Inflammatory macrophage (primary cell): Measurements from ENCODE around the gene S100A2.

Experiments used
- DNase-seq, 2 donors: peaks; one replicate each; pipeline ENCODE4 v3.0.0-alpha.2; 2020 to 2022
- total RNA-seq, 18 experiments: gene quantifications; one replicate each; lab custom pipeline; 2026; ENCODE audit warnings: mixed read lengths in 6 of 18, inconsistent platforms in 2 of 18; lab: John Stamatoyannopoulos, UW

S100A2 gene
- total RNA-seq = 0.16 to 1.6 (median 0.64) reads per million in 18 experiments

DNA sequence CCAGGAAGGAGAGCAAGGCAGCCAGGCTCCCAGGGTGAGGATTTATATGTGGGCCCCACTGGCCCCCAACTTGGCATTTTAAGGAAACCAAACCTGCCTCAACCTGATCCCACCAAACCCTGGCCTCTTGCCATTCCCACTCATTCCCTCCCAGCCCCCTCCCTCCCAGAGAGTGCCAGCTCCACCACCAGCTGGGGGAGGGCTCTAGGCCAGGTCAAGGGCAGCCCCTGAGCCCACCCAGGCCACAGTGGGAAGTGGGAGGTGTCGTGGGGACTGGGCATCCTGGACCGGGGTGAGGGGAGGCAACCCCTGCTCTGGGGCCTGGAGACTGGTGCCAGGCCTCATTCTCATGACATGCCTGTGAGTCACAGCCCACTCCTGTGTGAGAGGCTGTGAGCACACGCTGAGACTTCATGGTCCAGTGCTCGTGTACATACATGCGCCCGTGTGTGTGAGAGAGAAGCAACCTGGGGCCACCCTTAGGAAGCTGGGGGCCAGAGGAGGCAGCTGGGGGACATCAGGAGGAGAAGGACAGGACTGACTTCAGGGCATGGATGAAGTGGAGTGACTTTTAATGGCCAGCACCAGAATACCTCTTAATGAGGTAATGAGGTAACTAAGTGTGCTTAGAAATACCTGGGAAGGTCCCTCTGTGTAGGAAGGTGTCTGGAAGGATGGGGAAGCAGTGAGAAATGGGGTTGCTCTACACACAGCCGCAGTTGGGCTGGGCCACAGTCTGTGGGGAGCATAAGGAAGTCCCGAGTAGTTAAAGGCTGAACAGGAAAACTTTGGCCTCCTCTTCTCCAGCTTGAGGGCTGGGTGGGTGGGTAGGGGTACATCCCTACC lies at the start of gene S100A2:
S100A2 (minus strand) TSS at position 316 of the 846 bp plus-strand sequence. CDS start 1,967 bp downstream, outside the sequence.
- peak; percentile 69 to 82 for DNase-seq

DNA sequence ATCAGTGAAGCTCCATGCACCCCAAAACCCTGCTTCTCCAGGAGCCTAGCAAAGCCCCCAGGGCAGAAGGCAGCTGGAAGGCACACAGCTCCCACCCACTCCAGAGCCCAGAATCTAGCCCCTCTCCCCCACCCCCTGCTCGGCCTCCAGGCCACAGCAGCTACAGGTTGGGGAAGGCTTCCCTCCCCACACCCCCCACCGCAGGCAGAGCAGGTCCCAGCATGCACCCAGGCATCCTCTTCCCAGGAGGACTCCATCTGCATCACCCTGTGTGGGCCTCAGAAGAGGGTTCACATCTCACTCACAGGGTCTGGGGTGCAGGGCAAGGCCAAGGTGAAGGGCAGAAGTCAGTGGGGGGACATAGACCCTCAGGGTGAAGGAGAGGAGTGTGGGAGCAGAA lies 49.8 kb upstream of the S100A2 start:
- DNase-seq = no peak

DNA sequence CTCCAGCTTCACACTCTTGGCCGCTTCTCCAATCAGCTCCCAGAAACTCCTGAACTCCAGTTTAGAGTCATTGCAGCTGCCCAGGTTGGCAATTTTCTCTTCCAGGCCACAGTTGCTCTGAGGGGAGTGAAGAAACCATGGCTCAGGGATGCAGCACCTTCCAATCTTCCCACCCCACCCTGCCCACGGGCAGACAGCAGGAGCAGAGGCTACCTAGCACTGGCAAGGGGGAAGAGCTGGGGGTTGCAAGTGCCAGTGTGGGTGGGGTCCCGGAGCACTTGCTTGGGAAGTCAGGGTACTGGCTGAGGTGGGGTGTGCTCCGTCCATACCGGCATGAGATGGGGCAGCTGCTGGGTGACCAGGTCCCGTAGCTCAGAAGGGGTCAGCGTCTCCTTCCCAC lies 49.3 kb upstream of the S100A2 start:
- no peak for DNase-seq

DNA sequence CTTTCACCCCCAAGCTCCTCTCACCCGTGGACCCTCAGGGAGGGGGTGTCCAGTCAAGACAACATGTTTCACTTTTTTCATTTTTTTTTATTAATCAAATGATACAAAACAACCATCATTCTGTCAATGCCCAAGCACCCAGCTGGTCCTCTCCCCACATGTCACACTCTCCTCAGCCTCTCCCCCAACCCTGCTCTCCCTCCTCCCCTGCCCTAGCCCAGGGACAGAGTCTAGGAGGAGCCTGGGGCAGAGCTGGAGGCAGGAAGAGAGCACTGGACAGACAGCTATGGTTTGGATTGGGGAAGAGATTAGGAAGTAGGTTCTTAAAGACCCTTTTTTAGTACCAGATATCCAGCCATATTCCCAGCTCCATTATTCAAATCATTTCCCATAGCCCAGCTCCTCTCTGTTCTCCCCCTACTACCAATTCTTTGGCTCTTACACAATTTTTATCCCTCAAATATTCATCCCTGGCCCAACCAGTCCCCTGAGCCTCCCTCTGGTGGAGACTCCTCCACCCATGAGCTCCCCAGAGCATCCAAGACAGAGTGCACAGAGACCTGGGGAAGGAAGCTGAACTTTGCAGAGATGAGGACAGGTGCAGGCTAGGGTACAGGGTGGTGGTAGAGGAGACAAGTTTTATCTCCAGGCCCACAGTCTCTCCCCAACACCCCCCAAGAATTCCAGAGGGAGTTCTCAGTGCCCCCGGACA lies 48.7 kb upstream of the S100A2 start:
- no peak for DNase-seq

DNA sequence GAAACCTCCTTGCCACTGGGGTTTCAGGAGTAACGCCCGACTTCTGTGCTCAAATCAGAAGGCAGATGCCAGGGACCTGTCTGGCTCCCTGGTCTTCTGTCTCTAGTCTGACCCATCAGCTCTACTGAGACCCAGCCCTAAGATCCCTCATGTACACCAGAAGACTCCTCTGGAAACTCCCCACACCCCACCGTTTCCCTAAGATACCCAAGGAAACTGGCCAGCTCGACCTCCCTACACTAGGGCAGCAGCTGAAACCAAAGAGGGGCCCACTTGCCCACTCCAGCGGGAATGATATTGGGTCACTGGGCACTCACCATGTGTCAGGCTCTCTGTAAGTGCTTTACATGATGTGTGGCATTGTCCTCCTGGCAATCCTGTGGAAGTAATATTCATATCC lies 47.8 kb upstream of the S100A2 start:
- no peak for DNase-seq

DNA sequence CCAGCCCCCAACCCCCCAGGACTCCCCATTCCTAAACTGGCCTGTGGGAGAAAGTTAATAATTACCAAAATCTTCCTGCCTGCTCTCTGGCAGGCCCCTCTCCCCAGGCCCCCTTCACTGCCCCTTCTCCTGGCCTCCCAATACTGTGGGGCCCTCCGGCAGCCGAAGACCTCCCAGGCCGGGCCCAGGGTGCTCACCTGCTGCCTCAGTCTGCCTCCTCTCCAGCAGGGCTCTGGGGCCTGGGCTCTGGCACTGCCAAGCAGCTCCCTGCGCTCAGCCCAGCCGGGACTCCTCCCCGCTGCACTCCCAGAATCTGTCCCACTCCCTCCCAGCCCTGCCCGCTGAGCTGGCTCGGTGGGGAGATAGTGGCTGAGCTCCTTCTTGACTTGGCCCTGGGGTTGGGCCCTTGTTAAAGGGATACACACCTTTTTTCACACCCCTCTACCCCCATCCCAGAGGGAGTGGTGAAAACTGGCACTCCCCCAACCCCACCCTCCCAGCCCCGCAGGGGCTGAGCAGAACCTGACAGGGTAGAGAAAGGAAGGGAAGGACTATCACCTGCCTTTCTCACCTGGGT lies 47.2 kb upstream of the S100A2 start, which contains the start of gene S100A16:
S100A16 (minus strand) TSS at position 383 of the 577 bp plus-strand sequence. CDS start 4,986 bp downstream, outside the sequence.
- DNase-seq = no peak

DNA sequence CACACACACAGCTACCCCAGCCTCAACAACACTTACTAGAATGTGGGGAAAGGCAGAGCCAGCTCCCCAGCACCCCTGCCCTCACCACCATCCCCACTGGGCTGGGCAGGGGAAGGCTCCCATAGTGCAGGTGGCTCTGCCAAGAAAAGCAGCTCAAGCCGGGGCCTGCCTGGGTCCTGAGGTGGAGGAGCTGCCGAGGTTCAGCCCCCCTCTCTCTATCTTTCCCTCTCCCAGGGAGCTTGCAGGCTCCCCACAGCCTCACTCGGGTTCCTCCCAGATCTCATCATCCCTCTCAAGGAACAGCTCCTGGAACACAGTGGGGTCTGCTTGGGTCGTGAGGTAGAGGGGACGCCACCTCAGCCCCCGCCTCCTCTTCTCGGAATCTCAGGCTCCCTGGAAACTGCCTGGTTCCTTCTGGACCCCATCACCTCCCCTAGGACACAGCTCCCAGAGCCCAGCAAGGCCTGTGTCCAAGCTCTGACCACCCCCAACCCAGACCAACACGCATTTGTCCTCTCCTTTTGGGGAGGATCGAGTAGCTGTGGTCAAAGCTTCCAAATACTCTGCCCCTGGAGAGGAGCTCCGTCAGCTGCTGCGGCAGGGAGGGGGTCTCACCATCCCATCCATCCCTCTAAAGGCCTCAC lies 46.6 kb upstream of the S100A2 start:
- no peak for DNase-seq

DNA sequence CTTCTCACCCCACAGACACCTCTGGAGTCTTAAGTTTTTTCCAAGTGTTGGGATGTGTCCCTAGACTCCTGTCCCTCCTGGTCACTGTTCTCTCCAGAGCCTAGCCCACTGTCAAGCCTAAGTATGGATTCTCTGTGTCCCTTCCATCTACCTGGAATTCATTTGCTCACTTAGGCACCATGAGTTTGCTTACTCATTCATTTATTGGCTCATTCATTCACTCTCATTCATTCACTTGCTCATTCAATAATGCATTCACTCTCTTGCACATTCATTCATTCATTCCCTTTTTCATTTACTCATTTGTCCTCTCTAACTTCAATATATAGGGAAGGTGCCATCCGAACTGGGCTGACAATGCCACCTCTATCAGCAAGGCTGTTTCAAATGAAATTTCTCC lies 45.7 kb upstream of the S100A2 start:
- no peak for DNase-seq

DNA sequence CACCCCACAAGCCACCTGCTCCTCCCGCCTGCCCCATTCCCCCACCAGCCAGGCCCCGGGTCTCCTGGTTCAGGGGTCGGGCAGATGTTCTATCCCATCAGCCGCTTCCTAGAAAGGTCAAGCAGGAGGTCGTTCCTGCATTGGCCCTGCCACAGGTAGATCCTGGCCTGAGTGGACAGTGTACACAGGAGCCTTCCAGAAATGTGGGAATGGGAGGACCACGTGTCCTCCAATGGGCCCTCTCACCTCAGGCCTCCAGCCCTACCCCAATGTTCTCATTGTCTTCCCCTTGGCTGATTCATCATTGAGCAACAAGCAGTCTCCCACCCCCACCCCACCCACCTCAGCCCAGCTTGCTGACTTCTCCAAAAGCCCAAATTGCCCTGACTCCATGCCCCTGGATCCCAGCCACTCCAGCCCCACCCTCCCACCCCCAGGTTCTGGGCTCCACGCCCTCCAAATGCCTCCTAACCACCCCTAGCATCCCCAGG lies 45.2 kb upstream of the S100A2 start:
- DNase-seq = peak; percentile 55 to 86

DNA sequence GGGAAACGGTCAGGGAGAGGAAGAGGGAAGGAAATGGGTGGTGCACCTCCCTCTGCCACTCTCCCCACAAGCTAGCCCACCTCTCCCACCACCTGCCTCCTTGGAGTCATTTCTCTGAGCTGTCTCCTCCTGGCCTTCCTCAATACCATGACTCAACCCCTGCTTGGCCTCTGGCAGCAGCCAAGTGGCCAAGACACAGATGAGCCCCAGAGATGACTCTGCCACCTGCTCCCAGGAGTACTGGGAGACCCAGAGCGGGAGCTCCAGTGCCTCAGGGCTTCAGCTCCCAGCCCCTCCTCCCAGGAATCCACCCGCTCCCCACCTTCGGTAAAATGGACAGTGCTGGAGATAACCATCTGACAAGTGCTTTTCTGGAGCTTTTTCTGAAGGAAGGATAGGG lies 44.7 kb upstream of the S100A2 start:
- DNase-seq = peak; percentile 33 to 58

DNA sequence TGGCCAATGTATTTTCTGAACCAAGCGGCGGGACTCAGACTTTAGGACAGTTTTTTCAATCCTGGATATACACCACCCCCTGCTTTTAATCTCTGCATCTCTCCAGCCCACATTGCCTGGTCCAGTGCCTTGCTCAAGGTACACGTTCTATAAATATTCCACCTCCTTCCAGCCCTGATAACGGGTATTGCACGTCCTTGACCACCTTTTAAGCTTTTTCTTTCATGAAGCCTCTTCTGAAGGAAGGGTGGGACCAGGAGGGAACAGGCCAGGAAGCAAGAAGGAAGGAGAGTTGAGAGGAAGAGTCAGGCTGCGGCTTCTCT lies 43.9 kb upstream of the S100A2 start:
- DNase-seq = no peak

DNA sequence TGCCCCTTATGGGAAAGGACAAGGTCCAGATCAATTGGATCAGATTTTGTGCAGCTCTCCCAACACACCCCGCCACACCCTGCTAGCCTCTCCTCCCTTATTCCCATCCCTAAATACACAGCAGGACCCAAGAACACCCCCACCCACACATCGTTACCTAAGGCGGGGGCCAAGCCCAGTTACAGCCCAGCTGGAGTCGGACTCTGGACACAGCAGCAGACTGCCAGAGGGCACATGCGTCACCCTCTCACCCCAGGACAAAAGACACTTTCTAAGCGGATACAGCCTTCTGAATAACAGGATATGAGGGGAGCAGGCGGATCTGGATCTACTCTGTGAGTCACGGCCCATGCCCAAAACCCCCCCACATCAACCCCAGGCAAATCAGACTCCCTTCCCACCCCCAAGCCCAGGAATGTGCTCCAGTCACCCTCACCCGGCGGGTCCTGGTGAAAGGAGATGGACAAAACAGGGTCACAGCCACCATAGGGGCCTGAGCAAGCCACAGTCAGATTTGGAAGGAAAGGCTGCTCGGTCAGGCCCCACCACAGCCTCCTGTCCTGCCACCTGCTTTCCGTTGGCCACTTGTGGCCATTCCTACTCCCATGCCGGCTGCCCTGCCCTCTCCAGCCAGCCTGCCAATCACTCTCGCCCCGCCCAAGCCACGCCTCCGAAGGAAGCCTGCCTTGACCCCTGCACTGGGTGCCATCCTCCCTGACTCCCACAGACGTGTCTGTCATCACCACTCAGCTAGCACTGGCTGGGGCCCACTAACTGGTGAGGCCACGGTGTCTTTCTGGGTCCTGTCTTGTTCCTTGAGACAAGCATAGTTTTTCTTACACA lies 43.3 kb upstream of the S100A2 start:
- DNase-seq = peak; percentile 84 to 92

DNA sequence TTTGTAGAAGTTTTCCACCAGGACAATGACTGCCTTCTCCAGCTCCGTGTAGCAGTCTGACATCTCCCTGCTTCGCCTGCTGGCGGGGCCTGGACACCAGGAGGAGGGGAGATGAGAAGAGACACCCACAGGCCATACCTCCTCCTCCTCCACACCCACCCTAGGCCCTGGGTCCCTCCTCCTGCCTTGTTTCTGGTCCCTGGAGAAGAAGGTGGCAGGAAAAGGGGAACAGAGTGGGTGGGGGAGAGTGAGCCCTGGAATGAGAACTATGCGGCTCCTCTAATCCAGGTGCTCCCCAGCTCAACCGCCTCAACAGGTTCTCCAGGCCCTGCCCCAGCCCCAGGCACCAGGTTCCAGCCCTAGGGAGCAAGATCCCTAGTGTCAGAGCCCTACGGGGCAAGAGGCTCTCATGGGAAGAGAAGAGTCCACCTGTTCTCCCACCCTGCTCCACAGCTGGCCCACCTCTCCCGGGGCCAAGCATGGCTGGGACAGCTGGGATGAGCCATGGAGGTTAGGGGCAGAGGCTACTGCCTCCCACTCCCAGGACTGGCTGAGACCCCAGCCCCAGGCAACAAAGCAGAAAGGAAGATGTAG lies 42.5 kb upstream of the S100A2 start:
- DNase-seq = no peak

DNA sequence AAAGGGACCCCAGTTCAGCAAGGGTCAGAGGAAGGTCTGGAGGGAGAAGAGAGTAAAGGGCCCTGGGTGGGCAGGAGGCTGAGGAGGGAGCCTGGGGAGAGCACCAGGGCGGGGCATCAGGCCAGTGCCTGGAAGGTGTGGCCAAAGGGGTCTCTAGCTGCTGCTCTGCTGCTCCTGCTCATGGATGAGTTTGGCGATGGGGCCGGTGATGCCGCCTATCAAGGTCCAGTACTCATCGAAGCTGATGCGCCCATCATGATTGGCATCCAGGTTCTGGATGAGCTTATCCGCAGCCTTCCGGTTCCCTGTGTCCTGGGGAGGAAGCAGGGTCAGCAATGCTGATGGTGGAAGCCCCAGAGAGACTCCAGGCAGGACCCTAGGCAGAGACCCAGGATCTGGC lies 41.7 kb upstream of the S100A2 start:
- DNase-seq = no peak

DNA sequence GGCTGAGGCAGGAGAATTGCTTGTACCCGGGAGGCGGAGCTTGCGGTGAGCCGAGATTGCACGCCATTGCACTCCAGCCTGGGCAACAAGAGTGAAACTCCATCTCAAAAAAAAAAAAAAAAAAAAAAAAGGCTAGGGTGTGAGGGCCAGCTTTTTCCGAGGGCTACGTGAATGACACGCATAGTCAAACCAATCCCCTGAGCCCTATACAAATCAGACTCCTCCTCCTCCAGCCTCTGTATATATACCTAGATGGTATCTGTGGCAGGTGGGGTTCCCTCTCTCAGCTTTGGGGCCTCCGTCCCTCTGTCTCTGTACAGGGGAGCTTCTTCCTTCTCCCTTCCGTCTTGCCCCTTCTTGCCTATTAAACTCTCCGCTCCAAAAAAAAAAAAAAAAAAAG lies 40.5 kb upstream of the S100A2 start:
- DNase-seq = no peak

DNA sequence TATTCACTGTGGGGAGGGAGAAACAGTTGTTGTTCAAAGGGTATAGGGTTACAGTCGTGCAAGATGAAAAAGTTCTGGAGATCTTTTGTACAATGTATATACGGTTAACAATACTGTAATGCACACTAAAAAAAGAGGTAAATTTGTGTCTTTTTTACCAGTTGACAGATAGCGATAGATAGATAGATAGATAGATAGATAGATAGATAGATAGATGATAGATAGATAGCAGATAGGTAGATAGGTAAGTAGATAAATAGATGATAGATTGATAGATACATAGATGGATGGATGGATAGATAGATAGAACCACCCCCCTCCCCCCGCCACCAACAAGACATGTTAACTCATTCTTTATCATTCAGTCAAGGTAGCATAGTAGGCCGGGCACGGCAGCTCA lies 37.1 kb upstream of the S100A2 start:
- DNase-seq = no peak

DNA sequence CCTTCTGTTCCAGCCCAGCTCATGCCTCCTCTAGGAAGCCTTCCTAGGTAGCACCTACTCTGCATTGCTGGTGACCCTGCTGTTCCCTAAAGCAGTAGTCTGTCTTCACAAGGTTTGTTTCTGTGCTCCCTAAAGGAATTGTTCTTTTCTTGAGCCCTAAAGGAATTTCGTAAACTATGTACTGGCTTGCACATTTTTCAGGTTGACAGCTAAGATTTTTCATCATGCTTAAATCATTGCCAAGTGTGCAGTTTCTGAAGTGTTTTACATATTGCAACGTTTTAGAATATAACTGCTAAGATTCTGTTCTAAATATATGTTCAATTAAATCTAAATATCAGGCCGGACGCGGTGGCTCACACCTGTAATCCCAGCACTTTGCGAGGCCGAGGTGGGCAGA lies 34.2 kb upstream of the S100A2 start:
- DNase-seq = no peak

DNA sequence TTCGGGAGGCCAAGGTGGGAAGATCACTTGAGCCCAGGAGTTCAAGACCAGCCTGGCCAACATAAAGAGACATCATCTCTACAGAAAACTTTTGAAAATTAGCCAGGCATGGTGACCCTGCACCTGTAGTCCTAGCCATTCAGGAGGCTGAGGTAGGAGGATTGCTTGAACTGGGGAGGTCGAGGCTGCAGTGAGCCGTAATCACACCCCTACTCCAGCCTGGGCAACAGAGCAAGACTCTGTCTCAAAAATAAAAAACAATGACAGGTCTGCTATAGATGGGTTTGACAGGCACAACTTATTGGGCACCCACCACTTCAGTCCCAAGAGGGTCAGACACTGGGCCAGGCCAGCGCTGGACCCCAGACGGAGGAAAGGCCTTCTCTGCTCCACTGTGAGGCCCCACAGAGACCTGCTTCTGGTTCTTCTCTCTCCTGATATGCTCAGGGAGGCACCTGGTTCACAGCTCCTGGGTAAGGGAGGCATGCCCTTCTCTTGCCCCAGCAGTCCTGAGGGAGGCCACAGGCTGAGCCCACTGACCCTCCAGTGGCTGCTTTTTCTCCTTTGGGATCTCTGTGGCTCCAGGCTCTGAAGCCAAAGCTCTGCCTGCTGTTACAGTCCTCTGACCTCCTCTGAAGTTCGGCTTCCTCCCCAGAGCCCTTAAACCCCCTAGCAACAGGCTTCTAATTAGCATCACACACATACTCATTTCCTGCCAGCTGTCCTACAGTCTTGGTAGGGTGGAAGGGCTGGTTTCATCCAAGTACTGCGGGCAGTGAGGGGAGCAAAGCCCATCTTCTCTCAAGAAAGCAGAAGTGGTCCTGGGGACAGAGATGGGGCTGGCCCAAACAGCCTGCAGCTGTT lies 32.9 kb upstream of the S100A2 start:
- peak; percentile 19 to 45 for DNase-seq

DNA sequence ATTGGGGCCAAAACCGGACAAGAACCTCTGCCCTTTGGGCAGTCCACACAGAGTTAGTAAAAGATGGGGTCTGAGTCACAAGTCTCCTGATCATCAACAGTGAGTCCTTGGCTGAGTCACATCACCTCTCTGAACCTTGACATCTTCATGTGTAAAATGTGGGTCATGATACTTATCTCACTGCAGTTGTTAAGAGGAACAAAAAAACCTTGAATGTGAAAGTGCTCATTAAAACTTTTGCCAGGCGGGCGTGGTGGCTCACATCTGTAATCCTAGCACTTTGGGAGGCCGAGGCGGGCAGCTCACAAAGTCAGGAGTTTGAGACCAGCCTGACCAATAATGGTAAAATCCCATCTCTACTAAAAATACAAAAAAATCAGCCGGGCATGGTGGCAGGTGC lies 31.6 kb upstream of the S100A2 start:
- DNase-seq = peak; percentile 68 to 78

DNA sequence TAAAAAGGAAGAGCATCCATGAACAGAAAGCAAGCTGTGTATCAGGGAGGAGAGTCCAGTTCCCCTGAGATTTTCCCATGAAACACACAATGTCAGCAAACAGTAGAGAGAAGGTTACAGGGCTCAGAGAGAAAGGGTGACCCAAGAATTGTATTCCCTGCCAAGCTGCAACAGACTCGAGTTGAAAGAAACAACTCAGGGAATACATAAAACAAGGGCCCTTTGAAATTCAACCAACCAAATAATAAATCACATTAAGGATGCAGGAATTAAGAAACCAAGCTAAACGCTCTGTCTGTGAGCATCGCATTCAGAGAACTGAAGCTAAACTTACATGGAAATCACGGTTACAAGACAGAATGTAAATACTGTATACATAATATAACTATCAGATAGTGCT lies 27.1 kb upstream of the S100A2 start:
- no peak for DNase-seq

DNA sequence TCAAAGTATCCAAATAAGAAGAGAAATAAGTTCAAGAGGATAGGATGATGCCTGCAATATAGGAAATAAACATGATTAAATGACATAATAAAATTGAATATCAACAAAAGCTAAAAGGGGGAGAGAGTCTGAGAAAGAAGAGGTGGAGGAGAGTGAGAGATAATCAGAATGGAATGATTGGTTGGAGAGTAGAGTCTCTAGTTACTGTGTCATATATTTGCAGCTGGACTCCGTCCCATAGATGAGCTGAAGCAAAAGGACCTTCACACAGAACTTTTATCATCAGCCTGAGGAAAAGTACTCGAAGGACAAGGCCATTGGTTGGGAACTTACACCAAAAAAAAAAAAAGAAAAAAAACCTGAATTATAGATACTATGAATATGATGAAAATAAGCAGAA lies 22.8 kb upstream of the S100A2 start:
- no peak for DNase-seq
